A549 (cell line): Measurements from ENCODE around the gene TJP1. TPM values are rescaled to one million over a fixed set of nuclear protein-coding genes. Genes with fewer than 3 reads are reported as not detected.

Experiments used
- ATAC-seq, 2 experiments: fragments of 200-7000 bp in 1 of 2; fragments of >200 bp in 1 of 2; cut with Nextera tagmentation in 1 of 2; cut with Tn5 transposase in 1 of 2; 3 replicates each; pipeline versions ENCODE4 v1.8.0 to v1.9.1; 2018 to 2020; ENCODE audit warnings: mild to moderate bottlenecking in 1 of 2, moderate library complexity in 1 of 2
- CTCF ChIA-PET: fragments of 300-600 bp; sonication (Branson Sonifier 250); formaldehyde crosslinking; extraction: SDS; loops from one replicate; lab custom pipeline; 2021; ENCODE audit warnings: antibody characterized with exemption, inconsistent platforms; lab: Yijun Ruan, JAX
- POLR2A ChIA-PET: fragments of 350-600 bp; formaldehyde crosslinking; extraction: SDS; loops from one replicate; lab custom pipeline; 2021; ENCODE audit warnings: antibody characterized with exemption, inconsistent platforms; lab: Yijun Ruan, JAX
- DNase-seq, 2 experiments: peaks; one replicate each; pipeline versions ENCODE4 v3.0.0 to v3.0.0-alpha.2; 2011 to 2016; ENCODE audit warnings: low read depth in 1 of 2, low spot score in 1 of 2
- FAIRE-seq: peaks from 2 replicates; lab custom pipeline; 2011; peaks lifted over from hg19 to GRCh38; lab: Jason Lieb, UNC
- H3K27ac ChIP-seq, 2 experiments: fragments of >200 bp; sonication (Bioruptor Twin); formaldehyde crosslinking; 3 replicates each; pipeline ENCODE4 v1.5.1; 2016 to 2017
- H3K4me1 ChIP-seq: fragments of >200 bp; sonication (Bioruptor Twin); formaldehyde crosslinking; 3 replicates; pipeline ENCODE4 v1.6.1; 2016
- H3K4me2 ChIP-seq: fragments of >200 bp; sonication (Bioruptor Twin); formaldehyde crosslinking; 3 replicates; pipeline ENCODE4 v1.6.1; 2016
- H3K4me3 ChIP-seq: fragments of >200 bp; sonication (Bioruptor Twin); formaldehyde crosslinking; 3 replicates; pipeline ENCODE4 v1.5.1; 2016
- H3K9me3 ChIP-seq: fragments of >200 bp; sonication (Bioruptor Twin); formaldehyde crosslinking; 3 replicates; pipeline ENCODE4 v1.6.1; 2016
- CBX2 ChIP-seq: fragments of 200-600 bp; sonication (generic); IDR thresholded peaks from 2 replicates; pipeline ENCODE4 v1.6.1; 2016; ENCODE audit warnings: low read depth, mild to moderate bottlenecking, borderline replicate concordance
- CBX8 ChIP-seq: fragments of 200-600 bp; sonication (generic); IDR thresholded peaks from 2 replicates; pipeline ENCODE4 v1.6.1; 2016
- CEBPB ChIP-seq, 2 experiments: fragments of >200 bp in 1 of 2; sonication (Bioruptor Twin) in 1 of 2; formaldehyde crosslinking in 1 of 2; IDR thresholded peaks; 2 replicates each; pipeline ENCODE4 v1.6.1; 2012 to 2016
- CHD2 ChIP-seq: fragments of 150-350 bp; IDR thresholded peaks from 2 replicates; pipeline ENCODE4 v1.6.1; 2014; ENCODE audit warnings: low read length; ENCODE audit not compliant: partially characterized antibody
- FOSL2 ChIP-seq, 2 experiments: fragments of 450-650 bp in 1 of 2; fragments of >200 bp in 1 of 2; sonication (Bioruptor Twin) in 1 of 2; formaldehyde crosslinking; IDR thresholded peaks; 2 replicates each; pipeline versions ENCODE4 v1.5.0 to v1.6.1; 2016 to 2020; ENCODE audit warnings: mild to moderate bottlenecking in 1 of 2, moderate library complexity in 1 of 2
- FOXS1 ChIP-seq: fragments of 250-450 bp; sonication (Bioruptor Pico); IDR thresholded peaks from 2 replicates; pipeline ENCODE4 v1.5.0; 2020; ENCODE audit warnings: mild to moderate bottlenecking, moderate library complexity
- HEYL ChIP-seq: fragments of 250-450 bp; sonication (Bioruptor Pico); IDR thresholded peaks from 2 replicates; pipeline ENCODE4 v1.8.0; 2021; ENCODE audit warnings: mild to moderate bottlenecking, moderate library complexity
- HOXA7 ChIP-seq: fragments of 250-450 bp; sonication (Bioruptor Pico); IDR thresholded peaks from 2 replicates; pipeline ENCODE4 v1.5.0; 2020; ENCODE audit warnings: mild to moderate bottlenecking, moderate library complexity
- HOXB13 ChIP-seq: fragments of 250-450 bp; sonication (Bioruptor Pico); IDR thresholded peaks from 2 replicates; pipeline ENCODE4 v1.5.0; 2020; ENCODE audit warnings: low read depth, mild to moderate bottlenecking, moderate library complexity
- HOXB5 ChIP-seq: fragments of 250-450 bp; sonication (Bioruptor Pico); IDR thresholded peaks from 2 replicates; pipeline ENCODE4 v1.5.0; 2020; ENCODE audit warnings: mild to moderate bottlenecking, moderate library complexity
- JUN ChIP-seq, 2 experiments: fragments of >200 bp; sonication (Bioruptor Twin); formaldehyde crosslinking; IDR thresholded peaks; 2 replicates in 1 of 2; 3 replicates in 1 of 2; pipeline ENCODE4 v1.6.1; 2016 to 2017
- JUNB ChIP-seq: fragments of >200 bp; sonication (Bioruptor Twin); formaldehyde crosslinking; IDR thresholded peaks from 2 replicates; pipeline ENCODE4 v1.6.1; 2016
- KDM5A ChIP-seq: fragments of 200-600 bp; sonication (generic); IDR thresholded peaks from 2 replicates; pipeline ENCODE4 v1.6.1; 2016; ENCODE audit warnings: antibody characterized with exemption, mild to moderate bottlenecking
- MYC ChIP-seq: IDR thresholded peaks from 2 replicates; pipeline ENCODE4 v1.6.1; 2012; ENCODE audit warnings: mild to moderate bottlenecking, inconsistent platforms, low read length, improper control_type of control experiment, borderline replicate concordance
- POLR2A ChIP-seq: IDR thresholded peaks from 2 replicates; pipeline ENCODE4 v1.6.1; 2012; ENCODE audit warnings: mild to moderate bottlenecking, low read length
- POLR2AphosphoS2 ChIP-seq: conservative IDR thresholded peaks from 2 replicates; pipeline ENCODE4 v1.6.1; 2012; ENCODE audit warnings: low read length, improper control_type of control experiment, inconsistent platforms
- RCOR1 ChIP-seq: fragments of 150-350 bp; IDR thresholded peaks from 2 replicates; pipeline ENCODE4 v1.6.1; 2014; ENCODE audit warnings: antibody characterized with exemption, low read length, low read depth
- RFX5 ChIP-seq: fragments of 450-650 bp; IDR thresholded peaks from 2 replicates; pipeline ENCODE4 v1.7.1; 2014; ENCODE audit warnings: antibody characterized with exemption, mild to moderate bottlenecking, moderate library complexity
- SREBF2 ChIP-seq: fragments of 450-650 bp; IDR thresholded peaks from 2 replicates; pipeline ENCODE4 v1.6.1; 2014; ENCODE audit warnings: mild to moderate bottlenecking, moderate library complexity
- TP53 ChIP-seq: fragments of 250-450 bp; sonication (Bioruptor Pico); IDR thresholded peaks from 2 replicates; pipeline ENCODE4 v1.5.0; 2021; ENCODE audit warnings: mild to moderate bottlenecking, moderate library complexity
- ZSCAN20 ChIP-seq: fragments of 250-450 bp; sonication (Bioruptor Pico); IDR thresholded peaks from 2 replicates; pipeline ENCODE4 v1.8.0; 2022; ENCODE audit warnings: mild to moderate bottlenecking, moderate library complexity
- WGBS: methylation state at CpG from one replicate; pipeline ENCODE4 v1.1.6; 2017; ENCODE audit errors: missing lambda C conversion rate; 5-methylcytosine and 5-hydroxymethylcytosine counted together
- polyA plus RNA-seq, 4 experiments: library from polyadenylated mRNA; depleted of rRNA in 3 of 4; stranded (reverse); fragments of >200 nt; fragmentation: RNase III in 1 of 4; extraction: RNeasy Plus Mini Kit Qiagen cat#74134 plus additional on column Dnase treatment in 1 of 4; gene quantifications; 2 replicates in 3 of 4; 3 replicates in 1 of 4; pipeline ENCODE4 v1.2.3, GENCODE V29; 2011 to 2017
- TF ChIP-seq, protein P1 (sequence below): fragments of 200-600 bp; sonication (generic); IDR thresholded peaks from 2 replicates; pipeline ENCODE4 v1.6.1; 2016; ENCODE audit warnings: antibody characterized with exemption, mild to moderate bottlenecking, moderate library complexity
- TF ChIP-seq, protein P2 (sequence below): fragments of 450-650 bp; IDR thresholded peaks from 2 replicates; pipeline ENCODE4 v1.6.1; 2014; ENCODE audit warnings: antibody characterized with exemption
- TF ChIP-seq, protein P3 (sequence below): fragments of 150-350 bp; IDR thresholded peaks from 2 replicates; pipeline ENCODE4 v1.6.1; 2014; ENCODE audit warnings: low read depth, mild to moderate bottlenecking, low read length

TJP1 gene
- polyA plus RNA-seq, 2 of the 4 experiments (the other 2 are of a cell fraction) = 55.0 to 179 TPM

DNA sequence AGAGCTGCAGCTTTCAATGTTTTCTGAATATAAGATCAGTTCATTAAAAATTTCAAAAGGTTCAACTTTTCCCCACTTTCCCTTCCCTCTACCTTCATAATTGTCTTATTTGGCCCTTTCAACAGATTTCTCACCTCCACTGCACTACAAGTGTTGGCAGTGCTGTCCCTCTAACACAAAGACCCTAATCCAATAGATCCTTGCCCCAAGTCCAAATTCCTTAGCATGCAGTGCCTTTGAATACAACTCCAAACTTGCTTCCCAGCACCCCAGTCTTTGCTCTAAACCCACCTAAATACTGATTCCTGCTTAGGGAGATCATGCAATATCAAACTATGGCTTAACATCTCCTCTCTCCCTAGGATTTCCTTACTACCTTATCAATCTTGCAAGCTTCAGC lies 43.9 kb downstream of the TJP1 start:
- ChIA-PET CTCF (interaction anchor here (0.7 to 1.8 kb wide), 2 partner anchors 86 to 147 kb away, joined by 3 to 5 read pairs; no protein-coding TSS in a partner anchor), POLR2A (no interaction called here)
- H3K9me3 ChIP-seq = 0 out of 3 replicates have a peak, but pooled peaks cover 9% of the 10 kb centered on the region
- no peak for DNase-seq
- peaks cover 53% of the 10 kb centered on the region for H3K4me1 ChIP-seq
- FAIRE-seq = peak; percentile 63
- peak overlapping the region in 1 of 2 experiments; percentile 19; a peak in 1 of 6 replicates for H3K27ac ChIP-seq
- TF ChIP-seq JUN (IDR thresholded peaks at IDR 0.05) (no peak), KDM5A (no peak), SREBF2 (no peak), CBX2 (no peak), POLR2A (no peak), CEBPB (IDR thresholded peaks at IDR 0.05) (no peak), RCOR1 (no peak), MYC (no peak), RFX5 (no peak), HOXA7 (CRISPR knock-in tag) (no peak), ZSCAN20 (CRISPR knock-in tag) (no peak), HEYL (no peak), FOSL2 (IDR thresholded peaks at IDR 0.05) (no peak), FOSL2 (CRISPR knock-in tag; IDR thresholded peaks at IDR 0.05) (no peak), TP53 (CRISPR knock-in tag) (no peak), FOXS1 (no peak), HOXB13 (CRISPR knock-in tag) (no peak), CBX8 (no peak), JUNB (no peak)
- TF ChIP-seq, protein P1, sequence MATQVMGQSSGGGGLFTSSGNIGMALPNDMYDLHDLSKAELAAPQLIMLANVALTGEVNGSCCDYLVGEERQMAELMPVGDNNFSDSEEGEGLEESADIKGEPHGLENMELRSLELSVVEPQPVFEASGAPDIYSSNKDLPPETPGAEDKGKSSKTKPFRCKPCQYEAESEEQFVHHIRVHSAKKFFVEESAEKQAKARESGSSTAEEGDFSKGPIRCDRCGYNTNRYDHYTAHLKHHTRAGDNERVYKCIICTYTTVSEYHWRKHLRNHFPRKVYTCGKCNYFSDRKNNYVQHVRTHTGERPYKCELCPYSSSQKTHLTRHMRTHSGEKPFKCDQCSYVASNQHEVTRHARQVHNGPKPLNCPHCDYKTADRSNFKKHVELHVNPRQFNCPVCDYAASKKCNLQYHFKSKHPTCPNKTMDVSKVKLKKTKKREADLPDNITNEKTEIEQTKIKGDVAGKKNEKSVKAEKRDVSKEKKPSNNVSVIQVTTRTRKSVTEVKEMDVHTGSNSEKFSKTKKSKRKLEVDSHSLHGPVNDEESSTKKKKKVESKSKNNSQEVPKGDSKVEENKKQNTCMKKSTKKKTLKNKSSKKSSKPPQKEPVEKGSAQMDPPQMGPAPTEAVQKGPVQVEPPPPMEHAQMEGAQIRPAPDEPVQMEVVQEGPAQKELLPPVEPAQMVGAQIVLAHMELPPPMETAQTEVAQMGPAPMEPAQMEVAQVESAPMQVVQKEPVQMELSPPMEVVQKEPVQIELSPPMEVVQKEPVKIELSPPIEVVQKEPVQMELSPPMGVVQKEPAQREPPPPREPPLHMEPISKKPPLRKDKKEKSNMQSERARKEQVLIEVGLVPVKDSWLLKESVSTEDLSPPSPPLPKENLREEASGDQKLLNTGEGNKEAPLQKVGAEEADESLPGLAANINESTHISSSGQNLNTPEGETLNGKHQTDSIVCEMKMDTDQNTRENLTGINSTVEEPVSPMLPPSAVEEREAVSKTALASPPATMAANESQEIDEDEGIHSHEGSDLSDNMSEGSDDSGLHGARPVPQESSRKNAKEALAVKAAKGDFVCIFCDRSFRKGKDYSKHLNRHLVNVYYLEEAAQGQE = no peak
- TF ChIP-seq, protein P2, sequence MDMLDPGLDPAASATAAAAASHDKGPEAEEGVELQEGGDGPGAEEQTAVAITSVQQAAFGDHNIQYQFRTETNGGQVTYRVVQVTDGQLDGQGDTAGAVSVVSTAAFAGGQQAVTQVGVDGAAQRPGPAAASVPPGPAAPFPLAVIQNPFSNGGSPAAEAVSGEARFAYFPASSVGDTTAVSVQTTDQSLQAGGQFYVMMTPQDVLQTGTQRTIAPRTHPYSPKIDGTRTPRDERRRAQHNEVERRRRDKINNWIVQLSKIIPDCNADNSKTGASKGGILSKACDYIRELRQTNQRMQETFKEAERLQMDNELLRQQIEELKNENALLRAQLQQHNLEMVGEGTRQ = no peak
- ATAC-seq = no peak
- no peak overlapping the region for H3K4me2 ChIP-seq
- H3K4me3 ChIP-seq = no peak overlapping the region

DNA sequence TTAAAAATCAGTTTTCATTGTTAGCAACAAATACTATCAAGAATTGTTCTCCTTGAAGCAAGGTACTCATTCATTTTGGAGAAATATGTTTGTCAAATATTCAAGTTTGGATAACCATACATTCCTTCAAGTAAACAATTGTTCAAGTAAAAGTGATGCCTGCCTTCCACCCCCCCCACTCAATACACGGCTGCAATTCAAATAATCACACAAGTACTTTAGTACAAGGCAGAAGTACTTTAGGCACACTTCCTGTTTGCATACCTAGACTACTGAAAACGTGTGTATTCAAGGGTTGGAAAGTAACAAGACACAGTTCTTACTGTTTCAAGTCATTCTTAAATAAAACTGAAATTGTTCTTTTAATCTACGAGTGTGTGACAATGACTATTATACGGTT lies 45.4 kb downstream of the TJP1 start:
- 48% methylated on average over 4 of the region's 4 CpGs for WGBS
- Histone ChIP-seq H3K4me2 (peak overlapping the region; percentile 76), H3K9me3 (0 out of 3 replicates have a peak, but pooled peaks cover 9% of the 10 kb centered on the region), H3K4me3 (no peak overlapping the region), H3K4me1 (peaks cover 60% of the 10 kb centered on the region), H3K27ac (peak overlapping the region in 1 of 2 experiments; percentile 17; a peak in 2 of 6 replicates)
- TF ChIP-seq CHD2 (no peak), ZSCAN20 (CRISPR knock-in tag) (no peak), HEYL (no peak), POLR2AphosphoS2 (no peak), CBX8 (no peak), HOXB5 (CRISPR knock-in tag) (no peak)
- TF ChIP-seq, protein P3, sequence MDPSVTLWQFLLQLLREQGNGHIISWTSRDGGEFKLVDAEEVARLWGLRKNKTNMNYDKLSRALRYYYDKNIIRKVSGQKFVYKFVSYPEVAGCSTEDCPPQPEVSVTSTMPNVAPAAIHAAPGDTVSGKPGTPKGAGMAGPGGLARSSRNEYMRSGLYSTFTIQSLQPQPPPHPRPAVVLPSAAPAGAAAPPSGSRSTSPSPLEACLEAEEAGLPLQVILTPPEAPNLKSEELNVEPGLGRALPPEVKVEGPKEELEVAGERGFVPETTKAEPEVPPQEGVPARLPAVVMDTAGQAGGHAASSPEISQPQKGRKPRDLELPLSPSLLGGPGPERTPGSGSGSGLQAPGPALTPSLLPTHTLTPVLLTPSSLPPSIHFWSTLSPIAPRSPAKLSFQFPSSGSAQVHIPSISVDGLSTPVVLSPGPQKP = no peak
- CTCF ChIA-PET = interaction anchor here (2.2 kb wide), 1 partner anchor 149 kb away, joined by 11 read pairs; no protein-coding TSS in a partner anchor
- ATAC-seq (peak in 1 of 2 experiments; percentile 11; a peak in 1 of 6 replicates), FAIRE-seq (no peak), DNase-seq (no peak)
- POLR2A ChIA-PET = no interaction called here
